ENCODE results near the gene NODAL.
"Not testable (repeated sequence)": the region's sequence is repeated elsewhere in the genome, so short reads cannot be mapped to it uniquely, and the experiment has no call there.

NODAL gene
- 0 to 1.4 (median 0) reads per million in 17 experiments for total RNA-seq

GRCh38 chr10:70441161-70441894, at the start of gene NODAL:
Gene NODAL (minus strand): TSS chr10:70441681. CDS start chr10:70441667, 14 bp downstream.
- DNase-seq, result peak in 1 of 4 experiments; percentile 15

DNA sequence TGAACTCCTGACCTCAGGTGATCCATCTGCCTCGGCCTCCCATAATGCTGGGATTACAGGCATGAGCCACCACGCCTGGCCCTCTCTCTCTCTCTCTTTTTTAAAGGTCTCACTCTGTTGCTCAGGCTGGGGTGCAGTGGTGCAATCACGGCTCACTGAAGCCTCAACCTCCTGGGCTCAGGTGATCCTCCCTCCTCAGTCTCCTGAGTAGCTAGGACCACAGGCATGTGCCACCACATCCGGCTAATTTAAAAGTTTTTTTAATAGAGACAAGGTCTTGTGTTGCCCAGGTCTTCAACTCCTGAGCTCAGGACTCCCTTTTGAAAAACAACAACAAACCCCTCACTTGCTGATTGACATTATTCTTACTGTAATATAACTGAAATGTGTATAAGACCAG, 48.7 kb upstream of the NODAL start:
- DNase-seq, result no peak

DNA sequence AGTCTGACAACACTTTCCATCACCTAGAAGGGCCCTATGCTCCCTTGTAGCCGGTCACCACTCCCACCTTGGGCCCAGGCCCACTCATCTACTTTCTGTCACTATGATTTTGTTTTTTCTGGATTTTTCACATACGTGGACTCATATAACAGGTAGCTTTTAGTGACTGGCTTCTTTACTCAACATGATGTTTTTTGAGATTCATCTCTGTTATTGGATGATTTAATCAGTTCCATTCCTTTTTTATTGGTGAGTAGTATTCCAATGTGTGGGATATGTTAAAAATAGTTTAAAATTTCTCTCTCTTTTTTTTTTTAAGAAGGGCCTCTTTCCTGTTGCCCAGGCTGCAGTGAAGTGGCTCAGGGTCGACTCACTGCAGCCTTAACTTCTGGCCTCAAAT, 46.3 kb upstream of the NODAL start:
- no peak for DNase-seq

DNA sequence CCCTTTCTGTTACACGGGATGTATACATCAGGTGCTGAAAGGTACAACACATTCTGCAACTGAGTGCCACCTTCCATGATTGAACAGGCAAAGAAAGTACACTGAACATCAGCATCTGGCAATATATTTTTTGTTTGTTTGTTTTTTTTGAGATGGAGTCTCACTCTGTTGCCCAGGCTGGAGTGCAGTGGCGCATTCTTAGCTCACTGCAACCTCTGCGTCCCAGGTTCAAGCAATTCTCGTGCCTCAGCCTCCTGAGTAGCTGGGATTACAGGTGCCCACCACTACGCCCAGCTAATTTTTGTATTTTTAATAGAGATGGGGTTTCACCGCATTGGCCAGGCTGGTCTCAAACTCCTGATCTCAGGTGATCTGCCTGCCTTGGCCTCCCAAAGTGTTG, 42.4 kb upstream of the NODAL start:
- DNase-seq, result not testable (repeated sequence)

- no peak for DNase-seq
Observed at GRCh38 chr10:70482982-70483760, 41.7 kb upstream of the NODAL start.

DNA sequence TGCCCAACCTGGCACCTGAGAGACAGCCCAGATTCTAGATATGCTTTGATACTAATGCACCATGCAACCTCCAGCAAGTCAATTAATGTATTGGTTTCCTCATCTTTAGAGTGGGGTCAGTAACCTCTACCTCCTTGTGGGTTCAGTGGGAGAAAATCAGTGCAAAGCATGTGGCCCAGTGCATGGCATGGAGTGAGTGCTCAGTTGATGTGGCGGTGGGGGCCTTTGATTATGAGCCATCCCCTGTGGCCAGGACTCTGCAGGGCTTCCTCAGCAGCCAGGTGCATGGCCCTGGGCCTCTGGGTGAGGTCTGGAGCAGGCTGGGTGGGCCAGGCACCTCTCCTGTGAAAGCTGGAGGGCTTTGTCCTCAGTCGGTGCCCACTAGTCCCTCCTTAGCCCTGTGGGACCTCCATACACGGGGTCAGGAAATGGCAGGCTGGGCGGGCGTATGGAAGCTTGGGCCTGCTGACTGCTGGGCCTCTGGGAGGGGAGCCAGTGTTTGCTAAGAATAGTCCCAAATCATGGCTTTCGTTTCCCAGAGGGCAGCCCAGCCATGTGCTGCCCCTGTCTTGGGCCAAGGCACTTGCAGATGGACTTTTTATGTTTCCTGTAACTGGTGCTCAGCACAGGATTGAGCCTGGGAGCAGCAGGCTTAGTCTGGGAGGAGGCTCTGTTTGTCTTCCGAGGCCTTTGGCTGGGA, 40.5 kb upstream of the NODAL start:
- DNase-seq, result no peak

DNA sequence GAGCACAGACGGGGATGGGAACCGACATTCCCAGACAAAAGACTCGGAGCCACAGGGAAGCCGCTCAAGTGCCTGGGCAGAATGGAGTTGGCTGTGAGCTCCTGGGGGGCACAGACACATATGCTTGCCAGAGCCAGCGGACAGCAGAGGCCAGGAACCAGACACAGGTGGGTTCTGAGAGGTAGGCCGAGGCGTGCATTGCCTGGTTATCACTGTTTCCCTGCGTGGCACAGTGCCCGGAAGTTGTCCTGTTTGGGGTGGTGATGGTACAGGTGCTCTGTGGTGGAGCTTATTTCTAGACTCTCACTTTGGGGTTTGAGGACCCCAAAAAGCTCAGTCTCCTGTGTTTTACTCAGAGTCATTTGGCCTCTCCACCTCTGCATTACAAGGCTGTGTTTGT, 39.6 kb upstream of the NODAL start:
- DNase-seq, result no peak

- DNase-seq, result no peak
Observed at GRCh38 chr10:70480239-70480861, 38.9 kb upstream of the NODAL start.

GRCh38 chr10:70479626-70480238, 38.3 kb upstream of the NODAL start:
- no peak for DNase-seq

GRCh38 chr10:70479165-70479581, 37.7 kb upstream of the NODAL start:
- DNase-seq, result no peak

- DNase-seq, result peak; percentile 64 to 86 (median 81)
Observed at GRCh38 chr10:70478191-70479164, 37.0 kb upstream of the NODAL start, which contains the start of gene PALD1. Gene PALD1 (plus strand): TSS chr10:70478767. CDS start chr10:70525952, 47,185 bp downstream.

DNA sequence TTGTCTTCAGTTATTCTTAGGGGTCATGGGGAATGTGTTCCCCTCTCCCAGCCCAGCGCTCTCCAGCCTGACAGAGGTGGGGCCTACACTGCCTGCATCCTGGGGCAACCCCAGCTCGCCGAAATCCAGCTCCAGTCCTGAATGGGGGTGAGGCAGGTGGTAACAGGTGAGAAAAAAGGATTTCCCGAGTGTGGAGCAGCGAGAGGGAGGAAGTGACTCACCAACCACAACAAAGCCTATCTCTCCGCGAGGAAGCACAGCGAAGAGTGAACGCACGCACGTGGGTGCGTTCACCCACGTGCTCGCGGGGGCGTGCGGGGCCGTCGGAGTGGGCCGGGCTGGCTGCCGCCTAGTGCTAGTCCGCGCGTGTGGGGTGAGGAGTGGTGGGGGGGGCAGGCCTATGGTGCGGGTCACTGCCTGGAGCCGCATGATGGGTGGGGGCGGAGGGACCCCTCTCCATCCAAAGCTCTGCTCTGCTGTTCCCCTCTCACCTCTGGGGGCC, 36.2 kb upstream of the NODAL start:
- peak in 2 of 4 experiments; percentile 19 to 42 for DNase-seq

GRCh38 chr10:70476249-70477035, 35.0 kb upstream of the NODAL start:
- no peak for DNase-seq

DNA sequence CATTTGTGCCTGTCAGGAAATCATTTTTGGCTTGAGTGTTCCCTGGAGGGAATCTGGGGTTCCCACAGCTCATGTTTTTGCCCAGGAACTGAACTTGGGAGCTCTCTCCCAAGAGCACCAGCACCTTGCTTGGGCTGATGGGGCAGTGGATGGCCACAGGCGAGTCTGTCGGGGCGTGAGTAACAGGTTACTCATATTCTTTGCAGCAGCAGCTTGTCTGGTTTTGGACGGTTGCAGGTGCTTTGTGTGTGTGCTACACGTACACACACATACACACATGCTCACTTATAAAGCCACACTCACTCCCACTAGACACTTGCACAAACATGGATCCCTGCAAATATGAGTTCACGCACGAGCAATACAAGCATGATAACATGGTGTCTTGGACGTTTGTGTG, 34.2 kb upstream of the NODAL start:
- no peak for DNase-seq

GRCh38 chr10:70474780-70475179, 33.3 kb upstream of the NODAL start:
- DNase-seq, result no peak

DNA sequence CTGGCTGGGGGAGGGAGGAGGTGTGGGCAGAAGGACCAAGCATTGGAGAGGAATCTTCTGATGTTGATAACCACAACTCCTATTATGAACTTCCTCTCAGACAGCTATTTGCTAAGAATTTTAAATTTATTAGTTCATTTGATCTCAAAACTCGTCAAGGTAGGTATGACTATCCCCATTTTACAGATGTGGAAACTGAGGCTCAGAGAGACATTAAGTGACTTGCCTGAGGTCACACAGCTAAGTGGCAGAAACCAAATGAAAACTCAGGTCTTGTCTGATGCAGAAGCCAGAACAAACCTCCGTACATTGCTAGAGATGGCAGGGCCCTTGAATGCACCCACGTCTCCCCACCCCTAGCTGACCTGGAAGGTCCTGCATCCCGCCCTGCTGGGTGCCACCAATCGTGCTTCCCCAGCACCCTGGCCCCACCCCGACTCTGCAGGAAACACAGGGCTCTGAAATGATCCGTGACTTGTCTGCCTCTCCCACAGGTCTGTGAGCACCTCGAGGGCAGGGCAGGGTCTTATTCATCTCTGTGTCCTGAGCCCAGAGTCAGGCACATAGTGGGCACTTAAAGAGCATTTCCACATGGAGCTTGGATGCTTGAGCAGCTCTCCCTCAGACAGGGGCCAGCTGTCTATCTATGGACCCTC, 31.4 kb upstream of the NODAL start:
- no peak for DNase-seq

DNA sequence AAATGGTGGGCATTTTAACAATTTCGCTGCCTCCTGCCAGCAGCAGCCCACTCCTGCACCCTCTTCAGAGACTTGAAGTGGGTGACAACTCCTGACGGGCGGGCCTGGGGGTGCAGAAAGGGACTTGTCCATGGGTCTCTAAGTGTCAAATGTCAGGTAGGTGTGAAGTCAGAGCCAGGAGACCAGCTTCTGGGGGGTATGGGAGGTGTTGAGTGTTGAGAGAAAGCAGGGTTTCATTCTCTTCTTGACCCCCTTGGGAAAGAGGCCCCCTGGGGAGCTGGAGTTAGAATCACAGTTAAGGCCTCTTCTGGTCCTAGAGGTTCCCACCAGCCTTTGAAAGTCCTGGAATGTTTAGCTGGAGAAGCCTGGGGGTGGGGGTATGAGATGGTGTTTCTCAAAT, 25.5 kb upstream of the NODAL start:
- no peak for DNase-seq

- DNase-seq, result no peak
Observed at GRCh38 chr10:70465832-70466231, 24.4 kb upstream of the NODAL start.

GRCh38 chr10:70465278-70465677, 23.8 kb upstream of the NODAL start:
- no peak for DNase-seq

All from suppressor macrophage (primary cell).